GM12864 (cell line): ENCODE data around the gene COPB2.
"Not testable (repeated sequence)": the region's sequence is repeated elsewhere in the genome, so short reads cannot be mapped to it uniquely, and the experiment has no call there.

ENCODE experiments used
- DNase-seq: peaks from one replicate; pipeline ENCODE4 v3.0.0-alpha.2; 2011; ENCODE audit warnings: low read depth
- H3K4me3 ChIP-seq: 2 replicates; pipeline ENCODE4 v1.5.1; 2011; ENCODE audit warnings: mild to moderate bottlenecking, low read depth, low read length, control low read depth
- TF ChIP-seq, protein P1 (sequence below): IDR thresholded peaks from 2 replicates; pipeline ENCODE4 v1.5.1; 2011; ENCODE audit warnings: low read depth, mild to moderate bottlenecking, moderate library complexity, low read length, control low read depth, inconsistent platforms; ENCODE audit errors: missing control alignments

Gene COPB2

DNA sequence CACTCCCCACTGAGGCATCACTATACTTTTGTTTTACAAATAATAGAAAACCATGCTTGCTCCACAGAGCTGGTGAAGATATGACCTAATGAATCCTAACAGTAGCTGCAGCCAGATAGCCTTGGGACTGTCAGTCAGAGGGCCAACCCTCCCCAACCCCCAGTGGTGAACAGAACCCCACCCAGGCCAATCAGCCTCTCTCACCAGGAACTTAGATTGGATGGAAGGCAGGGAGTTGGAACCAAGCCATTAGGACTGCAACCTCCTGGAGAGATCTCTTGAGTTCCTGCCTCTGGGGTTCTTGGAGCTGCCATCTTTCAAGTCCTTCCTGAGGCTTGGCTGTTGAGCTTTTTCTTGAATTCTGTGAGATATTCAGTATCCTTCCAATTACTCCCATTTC is 48.7 kb downstream of the COPB2 start:
- DNase-seq: no peak
- TF ChIP-seq, protein P1, sequence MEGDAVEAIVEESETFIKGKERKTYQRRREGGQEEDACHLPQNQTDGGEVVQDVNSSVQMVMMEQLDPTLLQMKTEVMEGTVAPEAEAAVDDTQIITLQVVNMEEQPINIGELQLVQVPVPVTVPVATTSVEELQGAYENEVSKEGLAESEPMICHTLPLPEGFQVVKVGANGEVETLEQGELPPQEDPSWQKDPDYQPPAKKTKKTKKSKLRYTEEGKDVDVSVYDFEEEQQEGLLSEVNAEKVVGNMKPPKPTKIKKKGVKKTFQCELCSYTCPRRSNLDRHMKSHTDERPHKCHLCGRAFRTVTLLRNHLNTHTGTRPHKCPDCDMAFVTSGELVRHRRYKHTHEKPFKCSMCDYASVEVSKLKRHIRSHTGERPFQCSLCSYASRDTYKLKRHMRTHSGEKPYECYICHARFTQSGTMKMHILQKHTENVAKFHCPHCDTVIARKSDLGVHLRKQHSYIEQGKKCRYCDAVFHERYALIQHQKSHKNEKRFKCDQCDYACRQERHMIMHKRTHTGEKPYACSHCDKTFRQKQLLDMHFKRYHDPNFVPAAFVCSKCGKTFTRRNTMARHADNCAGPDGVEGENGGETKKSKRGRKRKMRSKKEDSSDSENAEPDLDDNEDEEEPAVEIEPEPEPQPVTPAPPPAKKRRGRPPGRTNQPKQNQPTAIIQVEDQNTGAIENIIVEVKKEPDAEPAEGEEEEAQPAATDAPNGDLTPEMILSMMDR: no peak

DNA sequence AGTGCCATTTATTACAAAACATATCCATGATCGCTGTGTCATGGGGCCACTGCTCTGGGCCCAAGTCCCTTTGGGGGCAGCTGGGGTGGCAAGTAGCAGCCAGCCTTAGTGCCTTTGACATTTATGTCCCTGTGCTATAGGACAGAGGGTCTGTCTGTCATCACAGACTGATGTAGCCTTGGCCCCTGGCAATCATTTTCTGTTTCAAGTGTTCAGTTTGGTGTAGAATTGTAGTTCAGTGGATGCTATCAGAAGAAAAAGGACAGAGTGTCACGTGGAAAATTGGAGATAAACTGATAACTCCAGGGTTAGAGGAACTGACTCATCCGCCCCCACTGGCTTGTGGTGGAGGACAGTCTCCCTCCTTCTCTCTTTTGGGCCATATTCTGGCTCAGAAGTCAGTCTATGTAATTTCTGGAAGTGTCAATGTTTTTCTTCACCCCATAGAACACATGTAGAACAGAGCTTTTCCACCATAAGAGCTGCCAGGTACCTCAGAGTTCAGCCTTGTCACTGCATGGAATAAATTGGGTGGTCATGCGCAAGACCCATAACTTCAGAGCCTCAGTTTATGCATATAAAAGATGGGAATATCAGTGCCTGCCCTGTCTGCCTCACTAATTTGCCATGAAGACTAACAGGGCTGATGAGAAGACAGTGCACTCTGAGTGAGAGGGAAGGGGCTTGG is 50.1 kb downstream of the COPB2 start:
- TF ChIP-seq, protein P1: no peak
- no peak overlapping the region for H3K4me3 ChIP-seq
- DNase-seq: no peak

More for the DNA sequence above, 48.7 kb downstream of the COPB2 start:
- H3K4me3 ChIP-seq: no peak overlapping the region

DNA sequence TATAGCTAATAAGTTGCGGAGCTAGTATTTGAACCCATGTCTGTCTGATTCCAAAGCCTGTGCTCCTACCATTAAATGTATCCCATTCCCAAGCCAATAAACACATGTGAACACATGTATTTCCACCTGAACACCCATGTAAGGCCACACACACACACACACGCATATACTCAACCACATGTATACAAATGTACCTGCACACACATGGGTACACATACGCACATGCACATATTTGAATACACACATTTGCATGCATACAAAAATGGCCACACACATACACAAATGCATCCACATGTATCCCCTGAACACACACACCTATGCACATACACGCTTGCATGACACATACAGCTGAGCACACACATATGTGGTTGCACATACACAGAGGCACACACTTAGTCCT is 51.0 kb downstream of the COPB2 start:
- no peak for DNase-seq

DNA sequence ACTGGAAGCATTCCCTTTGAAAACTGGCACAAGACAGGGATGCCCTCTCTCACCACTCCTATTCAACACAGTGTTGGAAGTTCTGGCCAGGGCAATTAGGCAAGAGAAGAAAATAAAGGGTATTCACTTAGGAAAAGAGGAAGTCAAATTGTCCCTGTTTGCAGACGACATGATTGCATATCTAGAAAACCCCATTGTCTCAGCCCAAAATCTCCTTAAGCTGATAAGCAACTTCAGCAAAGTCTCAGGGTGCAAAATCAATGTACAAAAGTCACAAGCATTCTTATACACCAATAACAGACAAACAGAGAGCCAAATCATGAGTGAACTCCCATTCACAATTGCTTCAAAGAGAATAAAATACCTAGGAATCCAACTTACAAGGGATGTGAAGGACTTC is 54.8 kb downstream of the COPB2 start:
- H3K4me3 ChIP-seq, DNase-seq: not testable (repeated sequence)

More for the DNA sequence above, 51.0 kb downstream of the COPB2 start:
- no peak overlapping the region for H3K4me3 ChIP-seq
- TF ChIP-seq, protein P1: no peak

DNA sequence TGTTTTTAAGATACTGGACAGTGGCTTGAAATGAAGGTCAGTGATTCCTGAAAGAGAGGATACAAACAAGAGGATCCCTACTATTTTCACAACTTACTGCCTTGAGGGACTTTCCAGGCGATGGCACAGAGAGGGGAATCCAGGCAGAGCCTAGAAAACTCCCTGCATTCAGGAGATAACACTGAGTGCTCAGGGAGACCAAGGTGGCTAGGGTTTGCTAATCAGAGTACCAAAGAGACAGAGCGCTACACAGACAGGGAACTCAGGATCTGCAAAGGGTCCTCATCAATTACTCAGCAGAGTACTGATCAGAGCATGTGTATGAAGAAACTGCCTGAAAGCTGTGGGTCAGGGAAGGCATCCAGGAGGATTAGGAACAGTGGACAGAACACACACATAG is 57.4 kb downstream of the COPB2 start:
- H3K4me3 ChIP-seq: no peak overlapping the region
- TF ChIP-seq, protein P1: no peak
- DNase-seq: no peak

DNA sequence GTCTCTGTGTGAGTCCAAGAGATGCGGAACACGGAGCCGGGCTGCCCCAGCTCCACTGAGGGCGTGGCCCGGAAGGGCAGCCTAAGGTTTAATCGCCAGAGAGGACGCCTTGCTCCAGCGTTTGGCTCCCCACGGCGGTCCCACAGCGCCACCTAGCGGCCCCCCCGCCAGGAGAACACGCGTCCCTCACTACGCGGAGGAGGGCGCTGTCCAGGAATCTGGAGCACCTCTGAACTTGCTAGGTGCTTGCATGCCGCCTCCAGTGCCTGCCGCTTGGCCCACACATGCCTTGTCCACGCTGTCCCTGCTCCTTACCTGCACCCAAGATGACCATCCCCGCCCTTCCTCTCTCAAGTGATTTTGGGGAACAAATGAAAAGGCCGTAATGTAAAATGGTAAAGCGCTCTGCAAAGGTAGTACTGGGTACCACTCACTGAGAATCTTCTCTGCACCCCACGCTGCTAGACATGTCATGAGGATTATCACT is 60.0 kb downstream of the COPB2 start:
- TF ChIP-seq, protein P1: peak; percentile 97
- peak; percentile 16 for DNase-seq
- no peak overlapping the region for H3K4me3 ChIP-seq

DNA sequence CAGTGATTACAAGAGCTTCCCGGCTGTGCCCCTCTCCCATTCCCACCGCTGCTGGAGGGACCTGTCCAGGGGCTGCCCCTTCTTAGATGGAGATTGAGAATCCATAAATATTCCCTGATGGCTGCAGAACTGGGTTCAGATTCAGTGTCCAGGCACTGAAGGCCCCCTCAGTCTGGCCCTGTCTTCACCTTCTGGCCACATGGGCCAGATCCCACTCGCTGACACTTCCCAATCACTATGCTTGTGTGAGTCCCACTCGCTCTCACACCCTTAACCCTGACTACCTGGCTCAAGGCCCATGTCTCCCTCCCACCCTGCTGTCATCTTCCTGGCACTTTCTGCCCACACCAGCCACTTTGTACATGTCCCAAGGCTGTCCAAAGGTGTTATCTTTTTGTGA is 61.1 kb downstream of the COPB2 start:
- no peak overlapping the region for H3K4me3 ChIP-seq
- TF ChIP-seq, protein P1: no peak
- no peak for DNase-seq
